HG03060 (cell line): ENCODE data around the gene PCARE.
"Not testable (repeated sequence)": the region's sequence is repeated elsewhere in the genome, so short reads cannot be mapped to it uniquely, and the experiment has no call there.

Experiments
- ATAC-seq: cut with Tn5 transposase; IDR thresholded peaks from one replicate; pipeline ENCODE4 v1.9.1; 2021; ENCODE audit warnings: low read depth, moderate number of reproducible peaks; ENCODE audit not compliant: unreplicated experiment

Gene PCARE

GRCh38 chr2:29100564-29100963 is 26.2 kb upstream of the PCARE start:
- no peak for ATAC-seq

GRCh38 chr2:29097569-29097968 is 23.2 kb upstream of the PCARE start:
- ATAC-seq: no peak

GRCh38 chr2:29096969-29097368 is 22.6 kb upstream of the PCARE start:
- ATAC-seq: no peak

GRCh38 chr2:29090311-29090710 is 16.0 kb upstream of the PCARE start:
- ATAC-seq: not testable (repeated sequence)

- ATAC-seq: no peak
These were observed 10.2 kb upstream of the PCARE start for GRCh38 chr2:29084554-29084953.

- ATAC-seq: no peak
These were observed 8.6 kb upstream of the PCARE start for GRCh38 chr2:29082804-29083495.

GRCh38 chr2:29080886-29081743 is 6.8 kb upstream of the PCARE start:
- ATAC-seq: no peak

- ATAC-seq: no peak
These were observed 5.6 kb upstream of the PCARE start for GRCh38 chr2:29079887-29080286.

GRCh38 chr2:29075894-29076705 is 1.8 kb upstream of the PCARE start:
- no peak for ATAC-seq

GRCh38 chr2:29073933-29074332 is 390 bp downstream of the PCARE start:
- no peak for ATAC-seq

- no peak for ATAC-seq
These were observed 1.2 kb downstream of the PCARE start for GRCh38 chr2:29072971-29073725.

GRCh38 chr2:29072251-29072650 is 2.1 kb downstream of the PCARE start:
- no peak for ATAC-seq

- ATAC-seq: no peak
These were observed 3.0 kb downstream of the PCARE start for GRCh38 chr2:29071032-29071975.

- no peak for ATAC-seq
These were observed 3.8 kb downstream of the PCARE start for GRCh38 chr2:29070526-29070925.

GRCh38 chr2:29068513-29068912 is 5.8 kb downstream of the PCARE start:
- ATAC-seq: no peak

- no peak for ATAC-seq
These were observed 7.2 kb downstream of the PCARE start for GRCh38 chr2:29066997-29067605.

GRCh38 chr2:29066271-29066860 is 8.0 kb downstream of the PCARE start:
- ATAC-seq: no peak

GRCh38 chr2:29065068-29065811 is 9.1 kb downstream of the PCARE start:
- no peak for ATAC-seq
